Endothelial cell (in vitro differentiated cells): Measurements from ENCODE around the gene CRYBG2. TPM values are rescaled to one million over a fixed set of nuclear protein-coding genes. Genes with fewer than 3 reads are reported as not detected.
A peak's percentile ranks its signal among the peaks of the same experiment; 100 is the strongest.

Experiments used
- DNase-seq: peaks from one replicate; pipeline ENCODE4 v3.0.0; 2021; ENCODE audit warnings: low spot score
- H3K27ac Mint-ChIP-seq: one replicate; pipeline ENCODE4 v1.8.0; 2021; ENCODE audit warnings: mixed read lengths, inconsistent platforms; ENCODE audit not compliant: unreplicated experiment
- H3K27me3 Mint-ChIP-seq: one replicate; pipeline ENCODE4 v1.8.0; 2021; ENCODE audit warnings: mild to moderate bottlenecking, moderate library complexity, mixed read lengths, inconsistent platforms; ENCODE audit not compliant: unreplicated experiment
- H3K36me3 Mint-ChIP-seq: one replicate; pipeline ENCODE4 v1.8.0; 2021; ENCODE audit warnings: mild to moderate bottlenecking, low read depth, mixed read lengths, inconsistent platforms; ENCODE audit not compliant: unreplicated experiment
- H3K4me1 Mint-ChIP-seq: one replicate; pipeline ENCODE4 v1.8.0; 2021; ENCODE audit warnings: mild to moderate bottlenecking, mixed read lengths, inconsistent platforms; ENCODE audit not compliant: unreplicated experiment
- H3K4me3 Mint-ChIP-seq: one replicate; pipeline ENCODE4 v1.8.0; 2021; ENCODE audit warnings: mild to moderate bottlenecking, mixed read lengths, inconsistent platforms; ENCODE audit not compliant: unreplicated experiment
- H3K9me3 Mint-ChIP-seq: one replicate; pipeline ENCODE4 v1.8.0; 2021; ENCODE audit warnings: mixed read lengths, inconsistent platforms; ENCODE audit not compliant: unreplicated experiment
- CTCF ChIP-seq: fragments of 200-600 bp; sonication (generic); IDR thresholded peaks from one replicate; pipeline ENCODE4 v1.5.0; 2021; ENCODE audit warnings: antibody characterized with exemption; ENCODE audit not compliant: unreplicated experiment
- total RNA-seq: library from RNA; stranded (reverse); fragmentation: NEBNext Ultra II Directional; extraction: Animal tissue kit (Norgen Biotek cat#: 25700); gene quantifications from one replicate; pipeline ENCODE4 v1.2.1, GENCODE V29; 2021; ENCODE audit not compliant: unreplicated experiment

The CRYBG2 gene
- total RNA-seq, 1 donor from 2014 or later, result 1.4 TPM

GRCh38 chr1:26291939-26292338, 62.0 kb downstream of the CRYBG2 start:
- Mint-ChIP-seq H3K27me3 (no peaks in the 10 kb centered on the region), H3K4me3 (no peak overlapping the region), H3K4me1 (peaks cover 37% of the 10 kb centered on the region), H3K36me3 (peaks cover 7% of the 10 kb centered on the region), H3K27ac (peak overlapping the region; percentile 62), H3K9me3 (no peaks in the 10 kb centered on the region)
- DNase-seq, result no peak
- TF ChIP-seq CTCF, result no peak

GRCh38 chr1:26291433-26291832, 62.5 kb downstream of the CRYBG2 start:
- DNase-seq, result no peak
- TF ChIP-seq CTCF, result no peak
- Mint-ChIP-seq H3K4me1 (peaks cover 39% of the 10 kb centered on the region), H3K27ac (no peak overlapping the region), H3K4me3 (no peak overlapping the region), H3K27me3 (no peaks in the 10 kb centered on the region), H3K9me3 (no peaks in the 10 kb centered on the region), H3K36me3 (peaks cover 7% of the 10 kb centered on the region)

- no peak overlapping the region for H3K4me3 Mint-ChIP-seq
- peaks cover 7% of the 10 kb centered on the region for H3K36me3 Mint-ChIP-seq
- no peak for TF ChIP-seq CTCF
- H3K4me1 Mint-ChIP-seq, result peaks cover 39% of the 10 kb centered on the region
- H3K27ac Mint-ChIP-seq, result no peak overlapping the region
- DNase-seq, result no peak
- H3K9me3 Mint-ChIP-seq, result no peaks in the 10 kb centered on the region
- H3K27me3 Mint-ChIP-seq, result no peaks in the 10 kb centered on the region
Measured at GRCh38 chr1:26290882-26291261, 63.1 kb downstream of the CRYBG2 start.

- H3K4me3 Mint-ChIP-seq, result peak overlapping the region; percentile 42
- peaks cover 34% of the 10 kb centered on the region for H3K4me1 Mint-ChIP-seq
- no peak for TF ChIP-seq CTCF
- DNase-seq, result no peak
- peaks cover 3% of the 10 kb centered on the region for H3K36me3 Mint-ChIP-seq
- no peaks in the 10 kb centered on the region for H3K27me3 Mint-ChIP-seq
- no peak overlapping the region for H3K27ac Mint-ChIP-seq
- no peaks in the 10 kb centered on the region for H3K9me3 Mint-ChIP-seq
Measured at GRCh38 chr1:26290122-26290881, 63.6 kb downstream of the CRYBG2 start.
